Heart left ventricle (tissue), 13 donors: ENCODE data around the gene STAP1.

ENCODE experiments used
- POLR2A ChIP-seq, 2 donors: fragments of 450-650 bp; IDR thresholded peaks; one replicate each; pipeline ENCODE4 v1.6.1; 2017; ENCODE audit warnings: antibody characterized with exemption in 2 of 2, mild to moderate bottlenecking in 2 of 2, moderate library complexity in 2 of 2
- TF ChIP-seq, protein P1 (sequence below), 12 donors: fragments of 200-600 bp; sonication (generic) in 4 of 12; IDR thresholded peaks; one replicate each; pipeline versions ENCODE4 v1.5.0 to v1.8.0; 2018 to 2022; ENCODE audit warnings: antibody characterized with exemption in 12 of 12, mild to moderate bottlenecking in 5 of 12
- donor health status: ischemic (EF 13 %, LVEDD 7.1; RV severe dilation, severe dysfunction).
- donor health status: DM: no; HTN: yes; CAD: no.
- donor health status: DM: no; HTN: no; CAD: no.
- donor health status: ischemic (EF 25% LVEDD 6.9; RV normal size, moderate dysfunction).
- donor health status: ischemic (EF 25% LVEDD 5.7; RV mildly dilated, moderate dysfunction).
- donor health status: ischemic (EF 35%, LVEDD 5.7; RV mildly dilated, moderate dysfunction).
- donor health status: nonischemic (EF 11% LVEDD 7.7; RV severe dilation, severe dysfunction).
- donor health status: DM: yes; HTN: yes; CAD: no.
- donor health status: PGD.
- donor health status: ischemic (EF 29% LVEDD 5.4; RV normal size, mild dysfunction).
- donor health status: nonischemic (EF 23%, LVEDD 6.1; RV moderate dilation, normal function).

DNA sequence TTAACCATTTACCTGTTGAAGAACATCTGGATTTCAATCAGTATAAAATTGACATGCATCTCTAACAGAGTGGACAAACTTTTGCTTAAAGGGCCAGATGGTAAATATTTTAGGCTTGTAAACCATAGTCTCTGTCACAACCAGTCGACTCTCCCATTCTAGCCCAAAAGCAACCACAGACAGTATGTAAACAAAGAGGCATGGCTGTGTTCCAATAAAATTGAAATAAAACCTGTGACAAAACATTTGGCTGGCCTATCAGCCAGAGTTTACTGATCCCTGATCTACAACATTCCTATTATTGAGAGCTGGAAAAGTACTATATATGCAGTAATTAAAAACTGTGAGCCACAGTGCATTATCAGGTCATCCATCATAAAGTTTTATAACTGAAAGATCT is 16.5 kb upstream of the STAP1 start:
- no peak for TF ChIP-seq POLR2A (IDR thresholded peaks at IDR 0.05)
- TF ChIP-seq, protein P1, sequence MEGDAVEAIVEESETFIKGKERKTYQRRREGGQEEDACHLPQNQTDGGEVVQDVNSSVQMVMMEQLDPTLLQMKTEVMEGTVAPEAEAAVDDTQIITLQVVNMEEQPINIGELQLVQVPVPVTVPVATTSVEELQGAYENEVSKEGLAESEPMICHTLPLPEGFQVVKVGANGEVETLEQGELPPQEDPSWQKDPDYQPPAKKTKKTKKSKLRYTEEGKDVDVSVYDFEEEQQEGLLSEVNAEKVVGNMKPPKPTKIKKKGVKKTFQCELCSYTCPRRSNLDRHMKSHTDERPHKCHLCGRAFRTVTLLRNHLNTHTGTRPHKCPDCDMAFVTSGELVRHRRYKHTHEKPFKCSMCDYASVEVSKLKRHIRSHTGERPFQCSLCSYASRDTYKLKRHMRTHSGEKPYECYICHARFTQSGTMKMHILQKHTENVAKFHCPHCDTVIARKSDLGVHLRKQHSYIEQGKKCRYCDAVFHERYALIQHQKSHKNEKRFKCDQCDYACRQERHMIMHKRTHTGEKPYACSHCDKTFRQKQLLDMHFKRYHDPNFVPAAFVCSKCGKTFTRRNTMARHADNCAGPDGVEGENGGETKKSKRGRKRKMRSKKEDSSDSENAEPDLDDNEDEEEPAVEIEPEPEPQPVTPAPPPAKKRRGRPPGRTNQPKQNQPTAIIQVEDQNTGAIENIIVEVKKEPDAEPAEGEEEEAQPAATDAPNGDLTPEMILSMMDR (IDR thresholded peaks at IDR 0.05): no peak
